Measurements from ENCODE around the gene PPP1R3C. TPM values are rescaled to one million over a fixed set of nuclear protein-coding genes. Genes with fewer than 3 reads are reported as not detected.
A peak's percentile ranks its signal among the peaks of the same experiment; 100 is the strongest.

Gene PPP1R3C
- total and polyA plus RNA-seq, 12 donors = 7.8 to 52.9 (median 14.6) TPM

GRCh38 chr10:91598211-91598977 lies 34.5 kb downstream of the PPP1R3C start:
- intact Hi-C loops (cut with DNase I) = no loop called here
- WGBS, 4 donors = 65 to 79% (median 72%) methylated on average over 6 of the region's 6 CpGs
- Histone ChIP-seq H3K27ac (peak overlapping the region in 2 of 5 donors; percentile 32 to 58), H3K4me1 (replicated peaks in 1 of 2) (peaks cover 0 to 18% of the 10 kb centered on the region in 2 donors), H3K4me3 (no peak overlapping the region), H3K27me3 (no peaks in the 10 kb centered on the region), H3K9me3 (replicated peaks in 1 of 3) (no peaks in the 10 kb centered on the region), H3K36me3 (replicated peaks in 1 of 2) (no peaks in the 10 kb centered on the region)
- TF ChIP-seq POLR2A (IDR thresholded peaks at IDR 0.05) = no peak
- TF ChIP-seq, protein P1, sequence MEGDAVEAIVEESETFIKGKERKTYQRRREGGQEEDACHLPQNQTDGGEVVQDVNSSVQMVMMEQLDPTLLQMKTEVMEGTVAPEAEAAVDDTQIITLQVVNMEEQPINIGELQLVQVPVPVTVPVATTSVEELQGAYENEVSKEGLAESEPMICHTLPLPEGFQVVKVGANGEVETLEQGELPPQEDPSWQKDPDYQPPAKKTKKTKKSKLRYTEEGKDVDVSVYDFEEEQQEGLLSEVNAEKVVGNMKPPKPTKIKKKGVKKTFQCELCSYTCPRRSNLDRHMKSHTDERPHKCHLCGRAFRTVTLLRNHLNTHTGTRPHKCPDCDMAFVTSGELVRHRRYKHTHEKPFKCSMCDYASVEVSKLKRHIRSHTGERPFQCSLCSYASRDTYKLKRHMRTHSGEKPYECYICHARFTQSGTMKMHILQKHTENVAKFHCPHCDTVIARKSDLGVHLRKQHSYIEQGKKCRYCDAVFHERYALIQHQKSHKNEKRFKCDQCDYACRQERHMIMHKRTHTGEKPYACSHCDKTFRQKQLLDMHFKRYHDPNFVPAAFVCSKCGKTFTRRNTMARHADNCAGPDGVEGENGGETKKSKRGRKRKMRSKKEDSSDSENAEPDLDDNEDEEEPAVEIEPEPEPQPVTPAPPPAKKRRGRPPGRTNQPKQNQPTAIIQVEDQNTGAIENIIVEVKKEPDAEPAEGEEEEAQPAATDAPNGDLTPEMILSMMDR (IDR thresholded peaks at IDR 0.05) = no peak
- peak in 5 of 7 donors; percentile 54 to 66 (median 63) for DNase-seq

DNA sequence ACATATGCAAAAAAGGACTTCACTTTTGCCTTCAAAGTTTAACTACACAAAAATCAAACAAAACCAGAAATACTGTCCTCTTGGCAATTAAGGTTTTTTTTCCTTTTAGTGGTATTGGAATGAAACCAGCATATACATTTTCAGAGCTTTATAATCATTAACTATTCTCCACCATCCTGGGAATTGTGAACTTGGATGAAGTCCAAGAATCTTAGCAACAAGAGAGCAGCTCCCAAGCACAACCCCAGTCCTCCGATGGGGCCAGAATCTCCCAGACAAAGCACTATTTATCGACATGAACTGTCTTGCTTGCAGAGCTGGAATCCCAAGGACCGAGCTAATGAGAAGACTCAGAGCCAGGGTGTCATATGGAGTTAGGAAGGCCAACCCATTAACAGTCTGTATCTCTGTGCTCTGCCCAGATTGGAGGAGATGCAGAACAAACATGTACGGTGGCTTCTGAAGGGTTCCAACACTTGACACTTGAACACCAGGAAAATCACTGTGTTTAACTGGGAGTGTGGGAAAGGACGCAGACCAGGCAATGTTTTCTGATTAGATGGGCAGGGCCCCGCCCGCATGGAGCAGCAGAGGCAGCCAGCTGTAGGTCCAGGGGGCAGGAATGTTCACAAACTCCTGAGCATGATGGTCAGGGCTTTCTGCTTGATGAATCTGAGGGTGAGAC lies 35.5 kb downstream of the PPP1R3C start:
- TF ChIP-seq, protein P1 (IDR thresholded peaks at IDR 0.05) = no peak
- TF ChIP-seq POLR2A (IDR thresholded peaks at IDR 0.05) = no peak
- intact Hi-C loops (cut with DNase I) = no loop called here
- 64 to 77% (median 69%) methylated on average over 7 of the region's 7 CpGs for WGBS, 4 donors
- H3K36me3 ChIP-seq (replicated peaks in 1 of 2) = no peaks in the 10 kb centered on the region
- DNase-seq = no peak
- H3K27ac ChIP-seq = no peak overlapping the region
- H3K4me3 ChIP-seq = no peak overlapping the region
- no peaks in the 10 kb centered on the region for H3K9me3 ChIP-seq (replicated peaks in 1 of 3)
- peaks cover 0 to 20% of the 10 kb centered on the region in 2 donors for H3K4me1 ChIP-seq (replicated peaks in 1 of 2)
- H3K27me3 ChIP-seq = no peaks in the 10 kb centered on the region

- no peak overlapping the region for H3K27ac ChIP-seq
- H3K9me3 ChIP-seq (replicated peaks in 1 of 3) = no peaks in the 10 kb centered on the region
- no peak for DNase-seq
- H3K4me3 ChIP-seq = no peak overlapping the region
- 48 to 62% (median 58%) methylated on average over 1 of the region's 1 CpG for WGBS, 4 donors
- TF ChIP-seq, protein P1 (IDR thresholded peaks at IDR 0.05) = no peak
- TF ChIP-seq POLR2A (IDR thresholded peaks at IDR 0.05) = no peak
- no peaks in the 10 kb centered on the region for H3K36me3 ChIP-seq (replicated peaks in 1 of 2)
- no peaks in the 10 kb centered on the region for H3K27me3 ChIP-seq
- H3K4me1 ChIP-seq (replicated peaks in 1 of 2) = peaks cover 2 to 25% of the 10 kb centered on the region in 2 donors
- intact Hi-C loops (cut with DNase I) = no loop called here
Observed at GRCh38 chr10:91596825-91597196, 36.1 kb downstream of the PPP1R3C start.

DNA sequence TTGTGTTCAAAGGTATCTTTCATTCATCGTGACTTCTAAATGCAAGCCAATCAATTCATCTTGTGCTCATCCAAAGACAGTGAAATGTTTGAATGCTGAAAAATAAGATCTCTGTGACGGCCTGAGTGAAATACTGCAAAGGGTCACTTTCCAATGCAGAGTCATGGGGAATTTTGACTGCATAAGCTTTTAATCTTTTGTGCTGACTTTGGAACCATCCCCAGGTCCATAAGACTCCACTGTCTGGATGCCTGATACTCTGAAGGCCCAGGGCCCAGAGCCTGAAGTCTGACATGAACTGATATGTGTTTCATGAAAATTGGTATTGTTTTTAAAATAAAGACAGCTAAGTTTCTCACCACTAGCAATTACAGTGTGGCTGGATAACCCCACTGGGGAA lies 39.0 kb downstream of the PPP1R3C start:
- no peak for DNase-seq
- H3K36me3 ChIP-seq (replicated peaks in 1 of 2) = no peaks in the 10 kb centered on the region
- H3K27me3 ChIP-seq = no peaks in the 10 kb centered on the region
- H3K4me1 ChIP-seq (replicated peaks in 1 of 2) = peaks cover 31 to 54% of the 10 kb centered on the region in 2 donors
- H3K4me3 ChIP-seq = no peak overlapping the region
- H3K9me3 ChIP-seq (replicated peaks in 1 of 3) = no peaks in the 10 kb centered on the region
- TF ChIP-seq, protein P1 (IDR thresholded peaks at IDR 0.05) = no peak
- TF ChIP-seq POLR2A (IDR thresholded peaks at IDR 0.05) = no peak
- no peak overlapping the region for H3K27ac ChIP-seq
- intact Hi-C loops (cut with DNase I) = no loop called here
- WGBS, 4 donors = 76 to 90% (median 79%) methylated on average over 2 of the region's 2 CpGs

Measured in adrenal gland (tissue), 12 donors.